HepG2 (cell line): Measurements from ENCODE around the gene TXNRD1. TPM values are rescaled to one million over a fixed set of nuclear protein-coding genes. Genes with fewer than 3 reads are reported as not detected.

Source experiments
- AHR ChIP-seq: IDR thresholded peaks from 2 replicates; pipeline ENCODE4 v1.6.1; 2018; ENCODE audit warnings: missing genetic modification reagents, missing compliant biosample characterization
- ARHGAP35 ChIP-seq: sonication (generic); formaldehyde crosslinking; IDR thresholded peaks from 2 replicates; pipeline ENCODE4 v1.9.0; 2022; ENCODE audit warnings: mild to moderate bottlenecking, inconsistent platforms, moderate library complexity, missing genetic modification reagents, borderline replicate concordance
- ARNT ChIP-seq: fragments of 450-650 bp; IDR thresholded peaks from 2 replicates; pipeline ENCODE4 v1.6.1; 2017
- BCL6 ChIP-seq: IDR thresholded peaks from 2 replicates; pipeline ENCODE4 v1.6.1; 2016; ENCODE audit warnings: missing genetic modification reagents, missing compliant biosample characterization
- BHLHE40 ChIP-seq: IDR thresholded peaks from 2 replicates; pipeline ENCODE4 v1.6.1; 2011; ENCODE audit warnings: low read length, improper control_type of control experiment
- HOXD1 ChIP-seq: sonication (generic); formaldehyde crosslinking; IDR thresholded peaks from 2 replicates; pipeline ENCODE4 v1.5.0; 2020; ENCODE audit warnings: missing genetic modification reagents
- MED1 ChIP-seq: sonication (generic); formaldehyde crosslinking; IDR thresholded peaks from 2 replicates; pipeline ENCODE4 v1.4.0; 2020; ENCODE audit warnings: missing genetic modification reagents
- NR2C2 ChIP-seq: sonication (generic); formaldehyde crosslinking; IDR thresholded peaks from 2 replicates; pipeline ENCODE4 v1.4.0; 2020; ENCODE audit warnings: missing genetic modification reagents, mild to moderate bottlenecking, moderate library complexity, borderline replicate concordance
- PHF20 ChIP-seq: sonication (generic); formaldehyde crosslinking; IDR thresholded peaks from 2 replicates; pipeline ENCODE4 v1.5.0; 2020; ENCODE audit warnings: mild to moderate bottlenecking, missing genetic modification reagents
- TCF12 ChIP-seq, 2 experiments: fragments of 450-650 bp in 1 of 2; sonication (generic) in 1 of 2; formaldehyde crosslinking in 1 of 2; IDR thresholded peaks; 2 replicates each; pipeline versions ENCODE4 v1.6.1 to v1.8.0; 2017 to 2022; ENCODE audit warnings: antibody characterized with exemption in 1 of 2, mild to moderate bottlenecking in 1 of 2, missing genetic modification reagents in 1 of 2, moderate library complexity in 1 of 2
- ZBTB4 ChIP-seq: sonication (generic); formaldehyde crosslinking; IDR thresholded peaks from 2 replicates; pipeline ENCODE4 v1.4.0; 2020; ENCODE audit warnings: missing genetic modification reagents, mild to moderate bottlenecking, borderline replicate concordance
- ZNF274 ChIP-seq: sonication (generic); formaldehyde crosslinking; IDR thresholded peaks from 2 replicates; pipeline ENCODE4 v1.5.1; 2020; ENCODE audit warnings: mild to moderate bottlenecking, missing genetic modification reagents
- ZNF367 ChIP-seq: sonication (generic); formaldehyde crosslinking; IDR thresholded peaks from 2 replicates; pipeline ENCODE4 v1.4.0; 2020; ENCODE audit warnings: missing genetic modification reagents, borderline replicate concordance
- ZNF382 ChIP-seq: sonication (generic); formaldehyde crosslinking; IDR thresholded peaks from 2 replicates; pipeline ENCODE4 v1.5.0; 2020; ENCODE audit warnings: missing genetic modification reagents, mild to moderate bottlenecking, borderline replicate concordance
- ZNF460 ChIP-seq: sonication (generic); formaldehyde crosslinking; IDR thresholded peaks from 2 replicates; pipeline ENCODE4 v1.5.1; 2020; ENCODE audit warnings: missing genetic modification reagents, mild to moderate bottlenecking, borderline replicate concordance
- ZNF512 ChIP-seq: sonication (generic); formaldehyde crosslinking; IDR thresholded peaks from 2 replicates; pipeline ENCODE4 v1.4.0; 2020; ENCODE audit warnings: mild to moderate bottlenecking, missing genetic modification reagents
- ZNF552 ChIP-seq: sonication (generic); formaldehyde crosslinking; IDR thresholded peaks from 2 replicates; pipeline ENCODE4 v1.9.0; 2022; ENCODE audit warnings: missing genetic modification reagents, mild to moderate bottlenecking, borderline replicate concordance
- ZNF629 ChIP-seq: sonication (generic); formaldehyde crosslinking; conservative IDR thresholded peaks from 2 replicates; pipeline ENCODE4 v1.5.0; 2020; ENCODE audit warnings: missing genetic modification reagents
- ZNF891 ChIP-seq: sonication (generic); formaldehyde crosslinking; IDR thresholded peaks from 2 replicates; pipeline ENCODE4 v1.5.0; 2020; ENCODE audit warnings: mild to moderate bottlenecking, missing genetic modification reagents
- polyA plus RNA-seq, 8 experiments: library from polyadenylated mRNA; depleted of rRNA in 3 of 8; stranded (reverse) in 7 of 8; unstranded in 1 of 8; fragments of >200 nt; fragmentation: Illumina TruSeq in 4 of 8; extraction: Trizol in 4 of 8; gene quantifications; 2 replicates each; pipeline versions ENCODE4 v1.2.1 to v1.2.3, GENCODE V29; 2011 to 2016; ENCODE audit warnings: low read depth in 4 of 8, missing spikeins in 1 of 8, mixed read lengths in 1 of 8; ENCODE audit not compliant: insufficient read depth in 1 of 8
- total RNA-seq, 5 experiments: library from RNA; depleted of rRNA; stranded (reverse); fragments of >200 nt; fragmentation: Illumina TruSeq; extraction: Trizol; gene quantifications; 2 replicates each; pipeline ENCODE4 v1.2.3, GENCODE V29; 2016; ENCODE audit warnings: low read depth in 1 of 5
- TF ChIP-seq, protein P1 (sequence below): IDR thresholded peaks from 2 replicates; pipeline ENCODE4 v1.6.1; 2016; ENCODE audit warnings: low read depth, missing genetic modification reagents, missing compliant biosample characterization

The TXNRD1 gene
- total and polyA plus RNA-seq, 2 of the 13 experiments (the other 11 are each of a cell fraction or from before 2014, with no cell fraction given) = 54.0 to 190 TPM

GRCh38 chr12:104288635-104289274, 73.2 kb downstream of the TXNRD1 start (continued):
- TF ChIP-seq ZNF512 (CRISPR knock-in tag) (no peak), ZBTB4 (CRISPR knock-in tag) (peak; percentile 72; the same call in 1 of the 2 replicates), ZNF382 (CRISPR knock-in tag) (no peak), BHLHE40 (peak; percentile 48; the same call in 1 of the 2 replicates), ZNF552 (peak; percentile 79; the same call in 1 of the 2 replicates), ZNF274 (peak; percentile 92), MED1 (CRISPR knock-in tag) (peak; percentile 88), PHF20 (CRISPR knock-in tag) (peak; percentile 15; the same call in 1 of the 2 replicates), ZNF367 (CRISPR knock-in tag) (no peak), AHR (CRISPR knock-in tag) (peak; percentile 87; the same call in 1 of the 2 replicates), ZNF629 (peak; percentile 13; the same call in 1 of the 2 replicates), BCL6 (CRISPR knock-in tag) (peak; percentile 65), ARHGAP35 (CRISPR knock-in tag) (peak; percentile 84; the same call in 1 of the 2 replicates), ZNF891 (CRISPR knock-in tag) (peak; percentile 83), ARNT (no peak), HOXD1 (CRISPR knock-in tag) (no peak), NR2C2 (peak; percentile 47), TCF12 (IDR thresholded peaks at IDR 0.05) (no peak), TCF12 (CRISPR knock-in tag; IDR thresholded peaks at IDR 0.05) (no peak), ZNF460 (CRISPR knock-in tag) (no peak)
- TF ChIP-seq, protein P1, sequence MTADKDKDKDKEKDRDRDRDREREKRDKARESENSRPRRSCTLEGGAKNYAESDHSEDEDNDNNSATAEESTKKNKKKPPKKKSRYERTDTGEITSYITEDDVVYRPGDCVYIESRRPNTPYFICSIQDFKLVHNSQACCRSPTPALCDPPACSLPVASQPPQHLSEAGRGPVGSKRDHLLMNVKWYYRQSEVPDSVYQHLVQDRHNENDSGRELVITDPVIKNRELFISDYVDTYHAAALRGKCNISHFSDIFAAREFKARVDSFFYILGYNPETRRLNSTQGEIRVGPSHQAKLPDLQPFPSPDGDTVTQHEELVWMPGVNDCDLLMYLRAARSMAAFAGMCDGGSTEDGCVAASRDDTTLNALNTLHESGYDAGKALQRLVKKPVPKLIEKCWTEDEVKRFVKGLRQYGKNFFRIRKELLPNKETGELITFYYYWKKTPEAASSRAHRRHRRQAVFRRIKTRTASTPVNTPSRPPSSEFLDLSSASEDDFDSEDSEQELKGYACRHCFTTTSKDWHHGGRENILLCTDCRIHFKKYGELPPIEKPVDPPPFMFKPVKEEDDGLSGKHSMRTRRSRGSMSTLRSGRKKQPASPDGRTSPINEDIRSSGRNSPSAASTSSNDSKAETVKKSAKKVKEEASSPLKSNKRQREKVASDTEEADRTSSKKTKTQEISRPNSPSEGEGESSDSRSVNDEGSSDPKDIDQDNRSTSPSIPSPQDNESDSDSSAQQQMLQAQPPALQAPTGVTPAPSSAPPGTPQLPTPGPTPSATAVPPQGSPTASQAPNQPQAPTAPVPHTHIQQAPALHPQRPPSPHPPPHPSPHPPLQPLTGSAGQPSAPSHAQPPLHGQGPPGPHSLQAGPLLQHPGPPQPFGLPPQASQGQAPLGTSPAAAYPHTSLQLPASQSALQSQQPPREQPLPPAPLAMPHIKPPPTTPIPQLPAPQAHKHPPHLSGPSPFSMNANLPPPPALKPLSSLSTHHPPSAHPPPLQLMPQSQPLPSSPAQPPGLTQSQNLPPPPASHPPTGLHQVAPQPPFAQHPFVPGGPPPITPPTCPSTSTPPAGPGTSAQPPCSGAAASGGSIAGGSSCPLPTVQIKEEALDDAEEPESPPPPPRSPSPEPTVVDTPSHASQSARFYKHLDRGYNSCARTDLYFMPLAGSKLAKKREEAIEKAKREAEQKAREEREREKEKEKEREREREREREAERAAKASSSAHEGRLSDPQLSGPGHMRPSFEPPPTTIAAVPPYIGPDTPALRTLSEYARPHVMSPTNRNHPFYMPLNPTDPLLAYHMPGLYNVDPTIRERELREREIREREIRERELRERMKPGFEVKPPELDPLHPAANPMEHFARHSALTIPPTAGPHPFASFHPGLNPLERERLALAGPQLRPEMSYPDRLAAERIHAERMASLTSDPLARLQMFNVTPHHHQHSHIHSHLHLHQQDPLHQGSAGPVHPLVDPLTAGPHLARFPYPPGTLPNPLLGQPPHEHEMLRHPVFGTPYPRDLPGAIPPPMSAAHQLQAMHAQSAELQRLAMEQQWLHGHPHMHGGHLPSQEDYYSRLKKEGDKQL (CRISPR knock-in tag) = no peak
